Cardiac fibroblast (primary cell): ENCODE data around the gene MAP3K14.
A peak's percentile ranks its signal among the peaks of the same experiment; 100 is the strongest.
"Not testable (repeated sequence)": the region's sequence is repeated elsewhere in the genome, so short reads cannot be mapped to it uniquely, and the experiment has no call there.

Experiments
- DNase-seq, 2 donors: peaks; one replicate each; pipeline versions ENCODE4 v3.0.0 to v3.0.0-alpha.2; 2010; ENCODE audit warnings: low read depth in 2 of 2
- H3K4me3 ChIP-seq, 2 donors: replicated peaks in 1 of 2; 1 replicate in 1 of 2; 2 replicates in 1 of 2; pipeline ENCODE4 v1.5.1; 2011; ENCODE audit warnings: low read depth in 2 of 2, low read length in 2 of 2, mild to moderate bottlenecking in 2 of 2, moderate library complexity in 1 of 2
- TF ChIP-seq, protein P1 (sequence below): IDR thresholded peaks from one replicate; pipeline ENCODE4 v1.5.1; 2011; ENCODE audit warnings: low read depth, mild to moderate bottlenecking, low read length, inconsistent platforms

The MAP3K14 gene

GRCh38 chr17:45257115-45257514 lies 59.7 kb downstream of the MAP3K14 start:
- no peak for DNase-seq
- H3K4me3 ChIP-seq, result no peak overlapping the region
- TF ChIP-seq, protein P1, sequence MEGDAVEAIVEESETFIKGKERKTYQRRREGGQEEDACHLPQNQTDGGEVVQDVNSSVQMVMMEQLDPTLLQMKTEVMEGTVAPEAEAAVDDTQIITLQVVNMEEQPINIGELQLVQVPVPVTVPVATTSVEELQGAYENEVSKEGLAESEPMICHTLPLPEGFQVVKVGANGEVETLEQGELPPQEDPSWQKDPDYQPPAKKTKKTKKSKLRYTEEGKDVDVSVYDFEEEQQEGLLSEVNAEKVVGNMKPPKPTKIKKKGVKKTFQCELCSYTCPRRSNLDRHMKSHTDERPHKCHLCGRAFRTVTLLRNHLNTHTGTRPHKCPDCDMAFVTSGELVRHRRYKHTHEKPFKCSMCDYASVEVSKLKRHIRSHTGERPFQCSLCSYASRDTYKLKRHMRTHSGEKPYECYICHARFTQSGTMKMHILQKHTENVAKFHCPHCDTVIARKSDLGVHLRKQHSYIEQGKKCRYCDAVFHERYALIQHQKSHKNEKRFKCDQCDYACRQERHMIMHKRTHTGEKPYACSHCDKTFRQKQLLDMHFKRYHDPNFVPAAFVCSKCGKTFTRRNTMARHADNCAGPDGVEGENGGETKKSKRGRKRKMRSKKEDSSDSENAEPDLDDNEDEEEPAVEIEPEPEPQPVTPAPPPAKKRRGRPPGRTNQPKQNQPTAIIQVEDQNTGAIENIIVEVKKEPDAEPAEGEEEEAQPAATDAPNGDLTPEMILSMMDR, result no peak

GRCh38 chr17:45256114-45256966 lies 60.5 kb downstream of the MAP3K14 start:
- TF ChIP-seq, protein P1, result no peak
- DNase-seq, result no peak
- no peak overlapping the region for H3K4me3 ChIP-seq

DNA sequence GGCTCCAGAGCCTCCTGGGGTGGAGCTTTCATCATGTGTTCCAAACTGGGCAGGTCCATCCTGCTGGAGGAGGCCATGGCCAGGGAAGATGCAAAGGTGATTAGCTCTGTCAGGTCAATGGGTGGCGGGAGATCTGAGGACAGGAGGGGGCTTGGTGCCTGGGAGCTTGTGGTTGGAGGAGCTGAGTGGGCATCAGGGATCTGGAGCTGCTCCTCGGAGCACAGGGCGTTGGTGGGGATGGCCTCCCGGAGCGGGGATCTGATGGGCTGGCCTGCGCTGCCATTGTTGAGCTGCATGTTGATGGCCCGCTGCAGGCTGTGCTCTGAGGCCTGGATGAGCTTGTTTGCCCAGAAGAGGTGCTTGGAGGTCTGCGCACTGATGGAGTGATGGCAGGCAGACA lies 61.5 kb downstream of the MAP3K14 start:
- no peak for DNase-seq
- no peak overlapping the region for H3K4me3 ChIP-seq
- TF ChIP-seq, protein P1, result no peak

DNA sequence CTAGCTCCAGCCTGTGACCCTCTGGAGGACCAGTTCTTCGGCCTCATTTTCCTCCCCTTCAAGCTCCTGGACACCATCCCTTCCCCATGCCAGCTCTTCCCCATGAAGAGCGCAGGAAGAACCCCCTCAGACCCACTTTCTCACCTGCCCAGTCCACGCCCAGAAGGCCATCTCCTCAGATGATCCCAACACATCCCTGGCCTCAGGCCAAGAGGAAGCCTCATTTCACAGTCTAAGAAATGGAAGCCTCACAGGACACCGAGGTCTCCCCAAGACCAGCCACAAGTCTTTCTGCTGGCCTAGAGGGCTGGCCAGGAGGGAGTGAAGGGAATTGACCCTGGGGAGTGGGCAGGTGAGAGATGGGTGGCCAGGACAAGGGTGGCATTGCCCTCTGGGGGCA lies 62.9 kb downstream of the MAP3K14 start:
- DNase-seq, result no peak
- TF ChIP-seq, protein P1, result no peak
- H3K4me3 ChIP-seq, result no peak overlapping the region

DNA sequence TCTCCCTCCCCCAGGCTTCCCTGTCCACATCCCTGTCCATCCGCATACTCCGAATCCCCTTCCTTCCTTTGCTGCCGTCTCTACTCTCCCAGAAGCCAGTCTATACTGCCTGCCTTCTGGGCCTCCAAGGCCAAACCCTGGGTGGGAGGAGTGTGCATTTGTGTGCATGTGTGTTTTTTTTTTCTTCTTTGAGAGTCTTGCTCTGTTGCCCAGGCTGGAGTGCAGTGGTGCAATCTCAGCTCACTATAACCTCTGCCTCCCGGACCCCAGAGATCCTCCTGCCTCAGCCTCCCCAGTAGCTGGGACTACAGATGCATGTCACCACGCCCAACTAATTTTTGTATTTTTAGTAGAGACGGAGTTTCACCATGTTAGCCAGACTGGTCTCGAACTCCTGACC lies 63.6 kb downstream of the MAP3K14 start:
- not testable (repeated sequence) for H3K4me3 ChIP-seq, DNase-seq

DNA sequence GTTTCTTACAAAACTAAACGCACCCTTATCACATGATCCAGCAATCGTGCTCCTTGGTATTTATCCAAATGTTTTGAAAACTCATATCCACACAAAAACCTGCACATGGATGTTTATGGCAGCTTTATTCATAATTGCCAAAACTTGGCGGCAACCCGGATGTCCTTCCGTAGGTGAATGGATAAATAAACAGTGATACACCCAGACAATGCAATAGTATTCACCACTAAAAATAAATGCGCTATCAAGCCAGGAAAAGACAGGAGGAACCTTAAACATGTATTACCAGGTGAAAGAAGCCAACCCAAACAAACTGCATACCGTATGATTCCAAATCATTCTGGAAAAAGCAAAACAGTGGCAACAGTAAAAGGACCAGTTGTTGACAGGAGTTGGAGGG lies 64.9 kb downstream of the MAP3K14 start:
- H3K4me3 ChIP-seq, result no peak overlapping the region
- TF ChIP-seq, protein P1, result no peak
- no peak for DNase-seq

- peak overlapping the region; percentile 51 to 59 for H3K4me3 ChIP-seq
- TF ChIP-seq, protein P1, result no peak
- DNase-seq, result no peak
These were observed 68.5 kb downstream of the MAP3K14 start for GRCh38 chr17:45248132-45248957.
